Thyroid gland (tissue), 4 donors: ENCODE results near the gene LRMDA. TPM values are rescaled to one million over a fixed set of nuclear protein-coding genes. Genes with fewer than 3 reads are reported as not detected.

Experiments used
- DNase-seq, 2 donors: peaks; one replicate each; pipeline ENCODE4 v3.0.0-alpha.2; 2019
- H3K27ac ChIP-seq, 3 donors: fragments of 200-600 bp; sonication (generic); 1 replicate in 2 of 3; 2 replicates in 1 of 3; pipeline ENCODE4 v1.5.1; 2016 to 2019; ENCODE audit warnings: mild to moderate bottlenecking in 1 of 3, moderate library complexity in 1 of 3
- H3K27me3 ChIP-seq: fragments of 200-600 bp; sonication (generic); one replicate; pipeline ENCODE4 v1.5.1; 2019
- H3K36me3 ChIP-seq, 2 donors: fragments of 200-600 bp; sonication (generic); one replicate each; pipeline ENCODE4 v1.5.1; 2016 to 2019
- H3K4me1 ChIP-seq, 2 donors: fragments of 200-600 bp; sonication (generic); one replicate each; pipeline ENCODE4 v1.5.1; 2017 to 2019
- H3K4me3 ChIP-seq, 3 donors: fragments of 200-600 bp; sonication (generic); replicated peaks in 1 of 3; 1 replicate in 2 of 3; 2 replicates in 1 of 3; pipeline ENCODE4 v1.5.1; 2016; ENCODE audit warnings: mild to moderate bottlenecking in 1 of 3
- H3K9me3 ChIP-seq: fragments of 200-600 bp; sonication (generic); one replicate; pipeline ENCODE4 v1.5.1; 2017
- CTCF ChIP-seq, 6 experiments: fragments of 200-600 bp in 3 of 6; fragments of 450-650 bp in 3 of 6; sonication (generic) in 3 of 6; IDR thresholded peaks; one replicate each; pipeline ENCODE4 v1.5.1; 2016 to 2019; ENCODE audit warnings: antibody characterized with exemption in 6 of 6, mild to moderate bottlenecking in 2 of 6, inconsistent platforms in 1 of 6, moderate library complexity in 1 of 6
- POLR2A ChIP-seq, 2 donors: fragments of 450-650 bp; IDR thresholded peaks; one replicate each; pipeline ENCODE4 v1.6.1; 2017; ENCODE audit warnings: antibody characterized with exemption in 2 of 2, mild to moderate bottlenecking in 2 of 2, moderate library complexity in 1 of 2
- whole genome bisulfite sequencing, 2 donors: methylation state at CpG; one replicate each; pipeline ENCODE4 v1.1.5; 2017; 5-methylcytosine and 5-hydroxymethylcytosine counted together
- intact Hi-C: fragments of 100-400 bp; cut with DNase I; formaldehyde crosslinking; loops from one replicate; pipeline ENCODE4 v1.15.1; 2023
- total RNA-seq, 4 donors: library from RNA; depleted of rRNA; stranded (reverse); fragments of >200 nt; gene quantifications; one replicate each; pipeline ENCODE4 v1.2.3, GENCODE V29; 2016

LRMDA gene
- total RNA-seq, 4 donors from 2014 or later = 16.5 to 31.7 (median 23.2) TPM

GRCh38 chr10:75736889-75737579 lies 305.6 kb downstream of the LRMDA start:
- Histone ChIP-seq H3K36me3 (no peaks in the 10 kb centered on the region), H3K4me1 (no peaks in the 10 kb centered on the region), H3K27me3 (no peaks in the 10 kb centered on the region), H3K9me3 (no peaks in the 10 kb centered on the region), H3K4me3 (no peak overlapping the region), H3K27ac (no peak overlapping the region)
- WGBS, 2 donors = 93 to 97% methylated on average over 15 of the region's 15 CpGs
- no peak for DNase-seq
- intact Hi-C loops = no loop called here
- no peak for TF ChIP-seq POLR2A (IDR thresholded peaks at IDR 0.05)
- no peak for TF ChIP-seq CTCF (IDR thresholded peaks at IDR 0.05)

GRCh38 chr10:75737580-75737949 lies 306.1 kb downstream of the LRMDA start:
- TF ChIP-seq CTCF (IDR thresholded peaks at IDR 0.05) = no peak
- TF ChIP-seq POLR2A (IDR thresholded peaks at IDR 0.05) = no peak
- WGBS, 2 donors = 88 to 89% methylated on average over 3 of the region's 3 CpGs

GRCh38 chr10:75738924-75739323 lies 307.5 kb downstream of the LRMDA start:
- DNase-seq = no peak

More at GRCh38 chr10:75737580-75737949, 306.1 kb downstream of the LRMDA start:
- Histone ChIP-seq H3K27ac (no peak overlapping the region), H3K27me3 (no peaks in the 10 kb centered on the region), H3K4me3 (no peak overlapping the region), H3K4me1 (no peaks in the 10 kb centered on the region), H3K36me3 (no peaks in the 10 kb centered on the region), H3K9me3 (no peaks in the 10 kb centered on the region)
- no peak for DNase-seq
- intact Hi-C loops = no loop called here

GRCh38 chr10:75739414-75740143 lies 308.2 kb downstream of the LRMDA start:
- 88 to 89% methylated on average over 8 of the region's 8 CpGs for WGBS, 2 donors
- no peaks in the 10 kb centered on the region for H3K27me3 ChIP-seq
- H3K4me3 ChIP-seq = no peak overlapping the region
- H3K4me1 ChIP-seq = peaks cover 18% of the 10 kb centered on the region in 2 donors
- DNase-seq = no peak
- TF ChIP-seq POLR2A (IDR thresholded peaks at IDR 0.05) (no peak), CTCF (IDR thresholded peaks at IDR 0.05) (no peak)
- no peaks in the 10 kb centered on the region for H3K9me3 ChIP-seq
- no peaks in the 10 kb centered on the region for H3K36me3 ChIP-seq
- H3K27ac ChIP-seq = no peak overlapping the region
- intact Hi-C loops = no loop called here

More at GRCh38 chr10:75738924-75739323, 307.5 kb downstream of the LRMDA start:
- H3K9me3 ChIP-seq = no peaks in the 10 kb centered on the region
- no peak overlapping the region for H3K4me3 ChIP-seq
- intact Hi-C loops = no loop called here
- H3K4me1 ChIP-seq = peaks cover 11% of the 10 kb centered on the region in 2 donors
- H3K27ac ChIP-seq = no peak overlapping the region
- WGBS, 2 donors = 96 to 97% methylated on average over 9 of the region's 9 CpGs
- TF ChIP-seq CTCF (IDR thresholded peaks at IDR 0.05) (no peak), POLR2A (IDR thresholded peaks at IDR 0.05) (no peak)
- no peaks in the 10 kb centered on the region for H3K36me3 ChIP-seq
- H3K27me3 ChIP-seq = no peaks in the 10 kb centered on the region

GRCh38 chr10:75740541-75740940 lies 309.1 kb downstream of the LRMDA start:
- intact Hi-C loops = no loop called here
- no peaks in the 10 kb centered on the region for H3K9me3 ChIP-seq
- TF ChIP-seq POLR2A (IDR thresholded peaks at IDR 0.05) = no peak
- TF ChIP-seq CTCF (IDR thresholded peaks at IDR 0.05) = no peak
- no peaks in the 10 kb centered on the region for H3K36me3 ChIP-seq
- H3K4me3 ChIP-seq = no peak overlapping the region
- no peak for DNase-seq
- WGBS, 2 donors = 100% methylated on average over 1 of the region's 1 CpG
- peaks cover 18 to 22% of the 10 kb centered on the region in 2 donors for H3K4me1 ChIP-seq
- H3K27me3 ChIP-seq = no peaks in the 10 kb centered on the region
- no peak overlapping the region for H3K27ac ChIP-seq
